H1 (cell line): ENCODE measurements around the gene TARBP2. TPM values are rescaled to one million over a fixed set of nuclear protein-coding genes. Genes with fewer than 3 reads are reported as not detected.

Experiments
- CTCF ChIA-PET: fragments of 300-600 bp; sonication (Branson Sonifier 250); formaldehyde crosslinking; loops from one replicate; lab custom pipeline; 2021; ENCODE audit not compliant: partially characterized antibody; lab: Charles Lee
- POLR2A ChIA-PET: fragments of 300-600 bp; sonication (Branson Sonifier 250); formaldehyde crosslinking; loops from one replicate; lab custom pipeline; 2021; ENCODE audit warnings: inconsistent platforms; ENCODE audit not compliant: partially characterized antibody; lab: Charles Lee
- DNase-seq, 2 experiments: peaks; one replicate each; pipeline versions ENCODE4 v3.0.0 to v3.0.0-alpha.2; 2010 to 2022; ENCODE audit warnings: low spot score in 2 of 2, low read depth in 1 of 2, mixed read lengths in 1 of 2
- FAIRE-seq: peaks from 2 replicates; lab custom pipeline; 2011; peaks lifted over from hg19 to GRCh38; lab: Jason Lieb, UNC
- H2AFZ ChIP-seq: 2 replicates; pipeline ENCODE4 v1.8.1; 2012; ENCODE audit warnings: low read length, inconsistent platforms
- H2AK5ac ChIP-seq: 2 replicates; pipeline ENCODE4 v1.6.1; 2013; ENCODE audit warnings: low read depth, low read length
- H2BK120ac ChIP-seq: replicated peaks from 2 replicates; pipeline ENCODE3; 2013; ENCODE audit warnings: low read depth, low read length, inconsistent platforms
- H2BK12ac ChIP-seq: 2 replicates; pipeline ENCODE4 v1.6.1; 2013; ENCODE audit warnings: low read depth, low read length
- H2BK15ac ChIP-seq: 2 replicates; pipeline ENCODE4 v1.6.1; 2013; ENCODE audit warnings: low read length
- H2BK20ac ChIP-seq: 2 replicates; pipeline ENCODE4 v1.6.1; 2013; ENCODE audit warnings: low read length
- H2BK5ac ChIP-seq: 2 replicates; pipeline ENCODE4 v1.6.1; 2013; ENCODE audit warnings: low read depth, low read length
- H3K14ac ChIP-seq: 2 replicates; pipeline ENCODE4 v1.6.1; 2013; ENCODE audit warnings: inconsistent platforms; ENCODE audit not compliant: insufficient read length
- H3K18ac ChIP-seq: 2 replicates; pipeline ENCODE4 v1.6.1; 2013; ENCODE audit warnings: low read length; ENCODE audit errors: extremely low read depth
- H3K23ac ChIP-seq: 2 replicates; pipeline ENCODE4 v1.6.1; 2013; ENCODE audit warnings: inconsistent platforms; ENCODE audit not compliant: insufficient read length
- H3K23me2 ChIP-seq: 2 replicates; pipeline ENCODE4 v1.6.1; 2013; ENCODE audit warnings: low read depth, low read length
- H3K27ac ChIP-seq: 2 replicates; pipeline ENCODE4 v1.6.1; 2011; ENCODE audit warnings: low read depth, low read length, inconsistent platforms
- H3K27me3 ChIP-seq, 4 experiments: replicated peaks in 1 of 4; 1 replicate in 1 of 4; 2 replicates in 3 of 4; pipeline versions ENCODE4 v1.6.1 to v1.8.1; 2011 to 2013; ENCODE audit warnings: low read length in 3 of 4, mild to moderate bottlenecking in 3 of 4, inconsistent platforms in 2 of 4, mixed read lengths in 2 of 4, moderate library complexity in 1 of 4; ENCODE audit not compliant: control insufficient read depth in 3 of 4, insufficient read depth in 3 of 4; ENCODE audit errors: extremely low read depth in 1 of 4
- H3K36me3 ChIP-seq, 4 experiments: 2 replicates each; pipeline versions ENCODE4 v1.6.1 to v1.8.1; 2011 to 2013; ENCODE audit warnings: mild to moderate bottlenecking in 4 of 4, low read length in 3 of 4, moderate library complexity in 2 of 4, control low read depth in 1 of 4, inconsistent platforms in 1 of 4; ENCODE audit not compliant: insufficient read depth in 4 of 4, control insufficient read depth in 2 of 4
- H3K4ac ChIP-seq: replicated peaks from 2 replicates; pipeline ENCODE3; 2013; ENCODE audit warnings: low read length, low read depth, mixed read lengths, inconsistent platforms; ENCODE audit not compliant: insufficient read length
- H3K4me1 ChIP-seq, 4 experiments: replicated peaks in 1 of 4; 1 replicate in 1 of 4; 2 replicates in 3 of 4; pipeline versions ENCODE4 v1.6.1 to v1.8.1; 2011 to 2013; ENCODE audit warnings: low read length in 3 of 4, inconsistent platforms in 2 of 4, mixed read lengths in 1 of 4; ENCODE audit not compliant: insufficient read depth in 4 of 4, control insufficient read depth in 3 of 4
- H3K4me2 ChIP-seq, 2 experiments: 2 replicates each; pipeline versions ENCODE4 v1.6.1 to v1.8.1; 2011 to 2013; ENCODE audit warnings: low read depth in 2 of 2, low read length in 2 of 2, control low read depth in 1 of 2, inconsistent platforms in 1 of 2, mild to moderate bottlenecking in 1 of 2; ENCODE audit not compliant: insufficient read depth in 1 of 2
- H3K4me3 ChIP-seq, 4 experiments: fragments of 200-600, 300-600 bp in 1 of 4; sonication (generic), shearing (Covaris generic), sonication (Bioruptor Twin) in 1 of 4; 2 replicates each; pipeline versions ENCODE4 v1.5.1 to v1.8.1; 2011 to 2016; ENCODE audit warnings: low read length in 4 of 4, low read depth in 3 of 4, control low read depth in 2 of 4, inconsistent platforms in 2 of 4, mild to moderate bottlenecking in 2 of 4, mixed read lengths in 1 of 4, moderate library complexity in 1 of 4; ENCODE audit not compliant: insufficient read depth in 2 of 4; ENCODE audit errors: extremely low read depth in 1 of 4
- H3K56ac ChIP-seq: replicated peaks from 2 replicates; pipeline ENCODE3; 2013; ENCODE audit warnings: low read depth, mild to moderate bottlenecking, mixed read lengths, low read length, inconsistent platforms; ENCODE audit not compliant: insufficient read length
- H3K79me1 ChIP-seq: 2 replicates; pipeline ENCODE4 v1.6.1; 2013; ENCODE audit warnings: low read depth, low read length, control low read depth
- H3K79me2 ChIP-seq, 2 experiments: 2 replicates each; pipeline versions ENCODE4 v1.6.1 to v1.8.1; 2012 to 2013; ENCODE audit warnings: low read length in 2 of 2, mild to moderate bottlenecking in 2 of 2, inconsistent platforms in 1 of 2; ENCODE audit not compliant: insufficient read depth in 2 of 2, control insufficient read depth in 1 of 2
- H3K9ac ChIP-seq, 4 experiments: replicated peaks in 1 of 4; 1 replicate in 1 of 4; 2 replicates in 3 of 4; pipeline versions ENCODE4 v1.6.1 to v1.8.1; 2011 to 2013; ENCODE audit warnings: low read depth in 3 of 4, low read length in 3 of 4, control low read depth in 2 of 4, mild to moderate bottlenecking in 2 of 4, moderate library complexity in 2 of 4, inconsistent platforms in 1 of 4; ENCODE audit errors: extremely low read depth in 1 of 4
- H3K9me3 ChIP-seq, 2 experiments: 2 replicates each; pipeline versions ENCODE4 v1.6.1 to v1.8.1; 2012 to 2013; ENCODE audit warnings: mild to moderate bottlenecking in 2 of 2, moderate library complexity in 2 of 2, control low read depth in 1 of 2, inconsistent platforms in 1 of 2, low read depth in 1 of 2, low read length in 1 of 2, mixed read lengths in 1 of 2; ENCODE audit not compliant: insufficient read depth in 2 of 2
- H4K20me1 ChIP-seq, 2 experiments: replicated peaks in 1 of 2; 2 replicates each; pipeline versions ENCODE3 to v1.8.1; 2011 to 2013; ENCODE audit warnings: inconsistent platforms in 2 of 2, low read length in 2 of 2, mild to moderate bottlenecking in 1 of 2; ENCODE audit not compliant: insufficient read depth in 2 of 2, control insufficient read depth in 1 of 2
- H4K5ac ChIP-seq: 2 replicates; pipeline ENCODE4 v1.6.1; 2013; ENCODE audit warnings: low read length, low read depth, mixed read lengths, inconsistent platforms; ENCODE audit not compliant: insufficient read length
- H4K8ac ChIP-seq: 2 replicates; pipeline ENCODE4 v1.8.0; 2013; ENCODE audit warnings: mild to moderate bottlenecking, moderate library complexity, low read length, inconsistent platforms; ENCODE audit not compliant: insufficient read depth; ENCODE audit errors: extremely low read depth
- H4K91ac ChIP-seq: replicated peaks from 2 replicates; pipeline ENCODE3; 2013; ENCODE audit warnings: low read length, mixed read lengths, inconsistent platforms; ENCODE audit not compliant: insufficient read length
- BRCA1 ChIP-seq: IDR thresholded peaks from 2 replicates; pipeline ENCODE4 v1.6.1; 2012; ENCODE audit warnings: low read depth, low read length, improper control_type of control experiment
- CREB1 ChIP-seq: IDR thresholded peaks from 2 replicates; pipeline ENCODE4 v1.6.1; 2012; ENCODE audit warnings: inconsistent platforms
- HDAC2 ChIP-seq, 2 experiments: fragments of 300-600 bp in 1 of 2; sonication (generic) in 1 of 2; IDR thresholded peaks; 2 replicates each; pipeline ENCODE4 v1.6.1; 2011 to 2012; ENCODE audit warnings: low read depth in 2 of 2, low read length in 2 of 2, mild to moderate bottlenecking in 2 of 2, moderate library complexity in 2 of 2, borderline replicate concordance in 1 of 2, inconsistent platforms in 1 of 2
- POLR2A ChIP-seq, 2 experiments: IDR thresholded peaks; 1 replicate in 1 of 2; 2 replicates in 1 of 2; pipeline ENCODE4 v1.6.1; 2011; ENCODE audit warnings: low read depth in 2 of 2, low read length in 2 of 2, mild to moderate bottlenecking in 2 of 2; ENCODE audit errors: control extremely low read depth in 1 of 2
- POLR2AphosphoS5 ChIP-seq: IDR thresholded peaks from 2 replicates; pipeline ENCODE4 v1.6.1; 2011; ENCODE audit warnings: low read depth, low read length
- RAD21 ChIP-seq, 2 experiments: IDR thresholded peaks in 1 of 2; conservative IDR thresholded peaks in 1 of 2; 2 replicates each; pipeline ENCODE4 v1.6.1; 2011; ENCODE audit warnings: low read depth in 2 of 2, low read length in 2 of 2, improper control_type of control experiment in 1 of 2, inconsistent platforms in 1 of 2, mild to moderate bottlenecking in 1 of 2, moderate library complexity in 1 of 2
- SP2 ChIP-seq: IDR thresholded peaks from 2 replicates; pipeline ENCODE4 v1.6.1; 2012; ENCODE audit warnings: mild to moderate bottlenecking, low read length, inconsistent platforms
- SUZ12 ChIP-seq: fragments of 200-600 bp; sonication (generic); IDR thresholded peaks from 2 replicates; pipeline ENCODE4 v1.6.1; 2012; ENCODE audit warnings: mild to moderate bottlenecking, inconsistent platforms, low read length, moderate library complexity, mixed read lengths
- YY1 ChIP-seq: IDR thresholded peaks from 2 replicates; pipeline ENCODE4 v1.6.1; 2011; ENCODE audit warnings: low read depth, mild to moderate bottlenecking, low read length
- ZNF274 ChIP-seq: IDR thresholded peaks from 2 replicates; pipeline ENCODE4 v1.7.0; 2012; ENCODE audit warnings: low read length, borderline replicate concordance; ENCODE audit errors: extremely low read depth
- WGBS, 2 experiments: shearing (Covaris generic) in 1 of 2; methylation state at CpG; one replicate each; pipeline versions ENCODE4 v1.1.6 to v1.1.7; 2013 to 2015; ENCODE audit warnings: low lambda C conversion rate in 2 of 2, mixed read lengths in 2 of 2, inconsistent platforms in 1 of 2, low coverage in 1 of 2, missing lambda C conversion rate in 1 of 2; ENCODE audit not compliant: insufficient replicate concordance in 2 of 2, insufficient coverage in 1 of 2, insufficient read length in 1 of 2; ENCODE audit errors: extremely low coverage in 1 of 2, missing lambda C conversion rate in 1 of 2; 5-methylcytosine and 5-hydroxymethylcytosine counted together
- polyA plus RNA-seq, 7 experiments: library from polyadenylated mRNA; depleted of rRNA in 3 of 7; stranded (reverse) in 5 of 7; unstranded in 2 of 7; fragments of >200 nt in 5 of 7; fragments of 200-250 nt in 2 of 7; gene quantifications; 1 replicate in 5 of 7; 2 replicates in 1 of 7; 4 replicates in 1 of 7; pipeline versions ENCODE4 v1.2.1 to v1.2.3, GENCODE V29; 2011 to 2013; ENCODE audit warnings: missing spikeins in 2 of 7, mixed read lengths in 2 of 7
- total RNA-seq: library from RNA; stranded (reverse); fragmentation: NEBNext Ultra II Directional; extraction: Animal tissue kit (Norgen Biotek cat#: 25700); gene quantifications from 2 replicates; pipeline ENCODE4 v1.2.1, GENCODE V29; 2021
- TF ChIP-seq, protein P1 (sequence below): IDR thresholded peaks from 2 replicates; pipeline ENCODE4 v1.6.1; 2012; ENCODE audit warnings: inconsistent platforms
- TF ChIP-seq, protein P2 (sequence below): IDR thresholded peaks from 2 replicates; pipeline ENCODE4 v1.6.1; 2011; ENCODE audit warnings: low read depth, mild to moderate bottlenecking, low read length; ENCODE audit not compliant: insufficient read depth

TARBP2 gene
- total and polyA plus RNA-seq, 2 of the 8 experiments (the other 6 are each of a cell fraction or from before 2014, with no cell fraction given): 69.9 to 122 TPM

DNA sequence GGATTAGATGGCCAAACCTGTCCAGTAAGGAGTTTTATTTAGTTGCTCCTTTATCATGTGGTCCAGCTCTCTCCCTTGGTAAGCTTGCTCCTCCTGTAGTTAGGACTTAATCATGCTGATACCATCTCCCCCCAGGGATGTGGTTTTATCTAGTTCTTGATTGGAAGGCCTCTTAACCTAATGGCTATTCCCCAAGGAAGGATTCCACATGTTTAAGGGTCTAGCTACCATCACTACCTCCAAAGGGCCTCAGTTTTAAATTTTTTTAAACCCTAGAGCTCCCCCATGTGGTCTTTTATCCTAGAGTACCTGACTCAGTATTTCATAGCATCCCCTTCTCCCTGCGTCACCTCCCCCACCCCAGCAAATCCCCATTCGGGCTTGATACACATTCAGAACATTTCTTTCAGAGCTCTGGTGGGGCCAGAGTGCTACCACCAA lies 24.3 kb upstream of the TARBP2 start:
- H3K4ac ChIP-seq: no peak overlapping the region
- H2AFZ ChIP-seq: no peak overlapping the region
- no peak overlapping the region for H3K14ac ChIP-seq
- 78% methylated on average over 2 of the region's 2 CpGs; no CpG with 5 or more reads in 1 of the 2 experiments for WGBS, 2 experiments
- ChIA-PET CTCF (interaction anchor here (0.6 to 9.0 kb wide), 21 partner anchors 9 to 554 kb away, joined by 3 to 105 read pairs (median 7); partner anchors contain the start of genes AAAS, MAP3K12 and NPFF), POLR2A (interaction anchor here (0.9 to 67.0 kb wide), 6 partner anchors 9 to 173 kb away, joined by 3 to 3397 read pairs (median 6); partner anchors contain the start of genes AAAS, MAP3K12, NPFF and PCBP2)
- H3K4me3 ChIP-seq: no peak overlapping the region
- H3K56ac ChIP-seq: no peak overlapping the region
- H4K91ac ChIP-seq: no peak overlapping the region
- no peak overlapping the region for H3K23ac ChIP-seq
- no peak overlapping the region for H3K4me2 ChIP-seq
- H2BK20ac ChIP-seq: no peak overlapping the region
- no peak overlapping the region for H4K5ac ChIP-seq
- H3K9ac ChIP-seq: no peak overlapping the region
- no peak overlapping the region for H2AK5ac ChIP-seq
- H2BK5ac ChIP-seq: no peak overlapping the region
- H3K27ac ChIP-seq: no peak overlapping the region
- no peak overlapping the region for H2BK120ac ChIP-seq
- no peak overlapping the region for H4K8ac ChIP-seq
- H3K27me3 ChIP-seq: no peaks in the 10 kb centered on the region
- peaks cover 26 to 27% of the 10 kb centered on the region in 2 experiments for H4K20me1 ChIP-seq
- H3K18ac ChIP-seq: no peak overlapping the region
- H3K36me3 ChIP-seq: peaks cover 43 to 96% (median 81%) of the 10 kb centered on the region in 4 experiments
- H3K4me1 ChIP-seq: peaks cover 0 to 9% (median 1%) of the 10 kb centered on the region in 4 experiments; a peak in 3 of 7 replicates
- no peaks in the 10 kb centered on the region; the same call in 1 of the 2 replicates for H3K79me1 ChIP-seq
- no peak for DNase-seq
- no peaks in the 10 kb centered on the region for H3K23me2 ChIP-seq
- peaks cover 0 to 32% of the 10 kb centered on the region in 2 experiments; a peak in 2 of 4 replicates for H3K79me2 ChIP-seq
- H3K9me3 ChIP-seq: no peaks in the 10 kb centered on the region
- H2BK15ac ChIP-seq: no peak overlapping the region
- no peak for FAIRE-seq
- no peak overlapping the region for H2BK12ac ChIP-seq
- TF ChIP-seq CREB1: no peak
- TF ChIP-seq BRCA1: no peak
- no peak for TF ChIP-seq YY1
- no peak for TF ChIP-seq HDAC2 (IDR thresholded peaks at IDR 0.05; ENCODE audit: borderline replicate concordance in 1 of 2, low read depth in 2 of 2, low read length in 2 of 2)
- TF ChIP-seq RAD21 (IDR thresholded peaks at IDR 0.05 in 1 of 2, conservative IDR thresholded peaks at IDR 0.05 in 1 of 2; ENCODE audit: low read depth in 2 of 2, low read length in 2 of 2): peak in 1 of 2 experiments; percentile 35; a peak in 1 of 4 replicates
- TF ChIP-seq, protein P1, sequence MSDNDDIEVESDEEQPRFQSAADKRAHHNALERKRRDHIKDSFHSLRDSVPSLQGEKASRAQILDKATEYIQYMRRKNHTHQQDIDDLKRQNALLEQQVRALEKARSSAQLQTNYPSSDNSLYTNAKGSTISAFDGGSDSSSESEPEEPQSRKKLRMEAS: no peak
- no peak for TF ChIP-seq ZNF274
- TF ChIP-seq, protein P2, sequence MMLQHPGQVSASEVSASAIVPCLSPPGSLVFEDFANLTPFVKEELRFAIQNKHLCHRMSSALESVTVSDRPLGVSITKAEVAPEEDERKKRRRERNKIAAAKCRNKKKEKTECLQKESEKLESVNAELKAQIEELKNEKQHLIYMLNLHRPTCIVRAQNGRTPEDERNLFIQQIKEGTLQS: no peak
- TF ChIP-seq SUZ12: no peak
- peak; percentile 42 to 71; a peak in 2 of 3 replicates for TF ChIP-seq POLR2A (IDR thresholded peaks at IDR 0.05; ENCODE audit: control extremely low read depth in 1 of 2, low read depth in 2 of 2, low read length in 2 of 2)
- TF ChIP-seq SP2: no peak
- 0 out of 2 replicates have a peak, but pooled peaks have one; percentile 6 for TF ChIP-seq POLR2AphosphoS5
